ENCODE measurements around the gene DCTN1. TPM values are rescaled to one million over a fixed set of nuclear protein-coding genes. Genes with fewer than 3 reads are reported as not detected.

DCTN1 gene
- total RNA-seq, 1 experiment from 2014 or later = 129 TPM

GRCh38 chr2:74407682-74408081 is 27.6 kb upstream of the DCTN1 start:
- Mint-ChIP-seq H3K9me3 (ENCODE audit: low read depth, unreplicated experiment) (peaks cover 3% of the 10 kb centered on the region), H3K36me3 (ENCODE audit: insufficient read depth, unreplicated experiment) (no peaks in the 10 kb centered on the region), H3K4me3 (ENCODE audit: low read depth, unreplicated experiment) (no peak overlapping the region), H3K27me3 (ENCODE audit: unreplicated experiment) (peaks cover 18% of the 10 kb centered on the region), H3K27ac (ENCODE audit: unreplicated experiment) (no peak overlapping the region), H3K4me1 (ENCODE audit: low read depth, unreplicated experiment) (peaks cover 10% of the 10 kb centered on the region)
- DNase-seq = no peak
- no TSS peak for BruUV-seq (replicated peaks)
- TF ChIP-seq CTCF (IDR thresholded peaks at IDR 0.05; ENCODE audit: unreplicated experiment) = no peak
- CTCF ChIA-PET = no interaction called here
- intact Hi-C loops (cut with micrococcal nuclease; ENCODE audit: unreplicated experiment) = no loop called here

GRCh38 chr2:74406035-74406434 is 25.9 kb upstream of the DCTN1 start:
- intact Hi-C loops (cut with micrococcal nuclease; ENCODE audit: unreplicated experiment) = no loop called here
- BruUV-seq (replicated peaks) = no TSS peak
- DNase-seq = no peak
- no peak for TF ChIP-seq CTCF (IDR thresholded peaks at IDR 0.05; ENCODE audit: unreplicated experiment)
- peaks cover 3% of the 10 kb centered on the region for H3K9me3 Mint-ChIP-seq (ENCODE audit: low read depth, unreplicated experiment)
- H3K36me3 Mint-ChIP-seq (ENCODE audit: insufficient read depth, unreplicated experiment) = no peaks in the 10 kb centered on the region
- H3K4me3 Mint-ChIP-seq (ENCODE audit: low read depth, unreplicated experiment) = no peak overlapping the region
- H3K27me3 Mint-ChIP-seq (ENCODE audit: unreplicated experiment) = peaks cover 15% of the 10 kb centered on the region
- peaks cover 10% of the 10 kb centered on the region for H3K4me1 Mint-ChIP-seq (ENCODE audit: low read depth, unreplicated experiment)
- H3K27ac Mint-ChIP-seq (ENCODE audit: unreplicated experiment) = no peak overlapping the region
- CTCF ChIA-PET = interaction anchor here (1.0 to 1.1 kb wide), 2 partner anchors 14 to 71 kb away, joined by 3 to 4 read pairs; no protein-coding TSS in a partner anchor

DNA sequence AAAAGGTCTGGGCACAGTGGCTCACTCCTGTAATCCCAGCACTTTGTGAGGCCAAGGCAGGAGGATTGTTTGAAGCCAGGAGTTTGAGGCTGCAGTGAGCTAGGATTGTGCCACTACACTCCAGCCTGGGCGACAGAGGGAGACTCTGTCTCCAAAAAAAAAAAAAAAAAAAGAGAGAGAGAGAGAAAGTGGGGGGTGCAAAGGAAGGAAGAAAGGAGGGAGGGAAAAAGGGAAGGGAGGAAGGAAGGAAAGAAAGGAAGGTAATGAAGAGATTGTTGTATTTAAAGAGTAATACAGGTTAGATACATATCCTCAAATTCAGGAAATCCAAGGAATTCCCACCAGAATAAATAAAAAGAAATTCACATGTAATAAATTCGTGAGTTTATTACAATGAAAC is 21.8 kb upstream of the DCTN1 start:
- TF ChIP-seq CTCF (IDR thresholded peaks at IDR 0.05; ENCODE audit: unreplicated experiment) = no peak
- H3K36me3 Mint-ChIP-seq (ENCODE audit: insufficient read depth, unreplicated experiment) = no peaks in the 10 kb centered on the region
- H3K27me3 Mint-ChIP-seq (ENCODE audit: unreplicated experiment) = no peaks in the 10 kb centered on the region
- DNase-seq = no peak
- no peak overlapping the region for H3K27ac Mint-ChIP-seq (ENCODE audit: unreplicated experiment)
- no TSS peak for BruUV-seq (replicated peaks)
- no peak overlapping the region for H3K4me3 Mint-ChIP-seq (ENCODE audit: low read depth, unreplicated experiment)
- peaks cover 10% of the 10 kb centered on the region for H3K4me1 Mint-ChIP-seq (ENCODE audit: low read depth, unreplicated experiment)
- intact Hi-C loops (cut with micrococcal nuclease; ENCODE audit: unreplicated experiment) = no loop called here
- CTCF ChIA-PET = interaction anchor here (0.7 kb wide), 1 partner anchor 11 kb away, joined by 13 read pairs; no protein-coding TSS in a partner anchor
- H3K9me3 Mint-ChIP-seq (ENCODE audit: low read depth, unreplicated experiment) = no peaks in the 10 kb centered on the region

DNA sequence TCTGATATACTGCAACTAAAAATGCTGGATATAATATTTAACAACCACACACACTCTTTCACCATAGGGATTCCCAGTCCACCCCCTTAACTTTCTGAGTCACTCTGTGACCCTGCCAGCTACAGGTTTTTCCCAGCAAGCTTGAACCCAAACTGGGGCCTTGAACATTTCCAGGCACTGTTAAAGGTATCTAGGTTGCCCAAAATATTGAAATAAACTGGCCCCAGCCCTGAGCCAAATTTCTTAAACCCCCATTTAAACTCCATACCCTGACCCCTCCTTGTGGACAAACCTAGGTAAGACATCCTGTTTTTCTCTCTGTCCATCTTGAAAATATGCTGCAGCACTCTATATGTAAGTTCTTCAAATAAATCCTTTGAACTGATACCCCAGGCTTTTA is 19.7 kb upstream of the DCTN1 start:
- no peak overlapping the region for H3K27ac Mint-ChIP-seq (ENCODE audit: unreplicated experiment)
- CTCF ChIA-PET = interaction anchor here (1.0 kb wide), 1 partner anchor 43 kb away, joined by 3 read pairs; no protein-coding TSS in a partner anchor
- DNase-seq = no peak

More for the DNA sequence above, 19.7 kb upstream of the DCTN1 start:
- BruUV-seq (replicated peaks) = no TSS peak
- TF ChIP-seq CTCF (IDR thresholded peaks at IDR 0.05; ENCODE audit: unreplicated experiment) = peak; percentile 50
- Mint-ChIP-seq H3K36me3 (ENCODE audit: insufficient read depth, unreplicated experiment) (no peaks in the 10 kb centered on the region), H3K9me3 (ENCODE audit: low read depth, unreplicated experiment) (no peaks in the 10 kb centered on the region), H3K27me3 (ENCODE audit: unreplicated experiment) (no peaks in the 10 kb centered on the region), H3K4me3 (ENCODE audit: low read depth, unreplicated experiment) (no peak overlapping the region), H3K4me1 (ENCODE audit: low read depth, unreplicated experiment) (no peaks in the 10 kb centered on the region)
- intact Hi-C loops (cut with micrococcal nuclease; ENCODE audit: unreplicated experiment) = no loop called here

Measured in Calu3 (cell line).